GM19463 (cell line): Measurements from ENCODE around the gene DUS3L.
"Not testable (repeated sequence)": the region's sequence is repeated elsewhere in the genome, so short reads cannot be mapped to it uniquely, and the experiment has no call there.

Experiments used
- ATAC-seq: cut with Tn5 transposase; IDR thresholded peaks from one replicate; pipeline ENCODE4 v1.9.1; 2021; ENCODE audit warnings: mild to moderate bottlenecking, moderate library complexity; ENCODE audit not compliant: unreplicated experiment

The DUS3L gene

DNA sequence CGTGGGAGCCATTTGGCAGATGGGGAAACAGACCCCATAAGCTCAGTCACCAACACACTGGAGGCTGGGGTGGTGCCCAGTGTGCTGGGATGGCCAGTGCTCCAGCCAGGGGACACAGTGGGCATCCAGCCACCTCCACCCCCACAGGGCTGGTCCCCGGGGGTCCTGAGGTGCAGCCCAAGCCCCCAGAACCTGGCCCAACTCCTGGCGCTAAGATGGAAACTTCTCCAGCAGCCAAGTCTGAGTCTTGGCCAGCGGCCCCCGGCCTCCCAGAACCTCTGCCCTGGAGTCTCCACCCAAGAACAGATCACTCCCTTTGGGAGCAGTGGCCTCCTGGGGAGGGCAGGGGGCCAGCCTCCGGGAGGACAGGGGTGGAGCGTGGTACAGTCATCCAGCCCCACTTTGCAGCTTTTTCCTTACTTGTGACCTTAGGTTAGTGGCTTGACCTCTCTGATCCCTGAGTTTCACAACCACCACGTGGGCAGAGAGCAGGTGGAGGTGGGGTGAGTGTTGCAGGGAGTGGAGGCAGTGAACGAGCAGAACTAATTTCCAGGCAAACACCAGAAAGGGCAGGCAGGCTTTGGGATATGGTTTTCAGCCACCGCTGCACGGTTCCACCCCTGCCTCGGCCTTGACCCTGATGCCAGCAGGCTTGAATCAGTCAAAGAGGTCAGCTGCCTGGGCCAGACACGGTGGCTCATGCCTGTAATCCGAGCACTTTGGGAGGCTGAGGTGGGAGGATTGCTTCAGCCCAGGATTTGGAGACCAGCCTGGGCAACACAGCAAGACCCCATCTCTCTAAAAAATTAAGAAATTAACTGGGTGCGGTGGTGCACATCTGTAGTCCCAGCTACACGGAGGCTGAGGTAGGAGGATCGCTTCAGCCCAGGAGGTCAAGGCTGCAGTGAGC is 9.7 kb upstream of the DUS3L start:
- no peak for ATAC-seq

DNA sequence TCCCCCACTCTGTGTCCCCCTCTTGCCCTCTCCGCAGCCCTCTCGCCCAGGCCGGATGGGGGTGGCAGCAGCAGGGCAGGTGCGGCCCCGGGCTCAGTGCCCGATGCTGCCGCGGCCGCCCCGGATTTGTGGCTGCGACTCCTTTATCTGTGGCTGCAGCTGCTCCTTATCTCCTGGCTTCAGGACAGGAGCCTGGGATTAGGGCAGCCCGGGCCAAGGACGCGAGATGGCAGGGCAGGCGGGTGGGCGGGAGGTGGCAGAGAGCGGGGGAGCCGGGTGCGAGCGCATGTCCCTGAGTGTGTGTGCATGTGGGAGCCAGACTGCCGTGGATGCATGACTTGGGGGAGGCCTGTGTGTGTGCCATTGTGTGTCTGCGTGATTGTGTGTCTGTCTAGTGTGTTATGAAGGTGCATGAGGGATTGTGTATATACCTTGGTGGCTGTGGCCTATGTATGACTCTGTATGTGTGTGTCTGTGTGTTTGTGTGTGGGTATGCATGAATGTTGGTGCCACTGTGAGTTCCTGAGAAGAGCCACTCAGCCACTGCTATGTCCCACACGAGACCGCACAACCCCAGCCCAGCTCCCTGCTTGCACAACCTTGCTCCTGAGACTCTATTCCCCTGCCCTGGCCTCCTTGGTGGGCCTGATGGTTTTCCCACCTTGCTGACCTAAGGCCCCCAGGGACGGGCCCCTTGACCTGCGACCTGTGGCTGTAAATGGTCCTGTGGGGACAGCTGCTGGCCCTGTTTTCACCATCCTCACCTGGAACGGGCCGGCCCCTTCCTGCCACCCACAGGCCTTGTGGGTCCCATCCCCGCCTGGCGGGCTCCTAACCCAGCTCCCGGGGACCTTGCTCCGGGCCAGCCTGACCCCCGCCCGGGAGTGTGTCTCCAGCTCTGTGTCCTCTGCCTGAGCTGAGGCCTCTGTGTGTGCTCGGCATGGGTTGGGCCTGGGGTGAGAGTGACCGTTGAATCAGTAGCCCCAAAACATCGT is 8.6 kb upstream of the DUS3L start:
- ATAC-seq: no peak

DNA sequence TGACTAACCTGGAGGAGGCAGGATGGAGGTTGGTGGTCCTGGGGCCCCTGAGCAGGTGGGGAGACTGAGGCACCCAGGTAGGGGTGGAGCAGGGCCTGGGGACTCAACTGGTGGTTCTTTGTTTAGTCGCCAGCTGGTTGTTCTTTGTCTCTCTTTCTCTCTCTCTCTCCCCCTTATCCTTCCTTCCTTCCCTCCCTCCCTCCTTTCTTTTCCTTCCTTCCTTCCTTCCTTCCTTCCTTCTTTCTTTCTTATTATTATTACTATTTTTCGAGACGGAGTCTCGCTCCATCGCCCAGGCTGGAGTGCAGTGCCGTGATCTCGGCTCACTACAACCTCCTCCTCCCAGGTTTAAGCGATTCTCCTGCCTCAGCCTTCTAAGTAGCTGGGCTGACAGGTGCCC is 7.3 kb upstream of the DUS3L start:
- no peak for ATAC-seq

DNA sequence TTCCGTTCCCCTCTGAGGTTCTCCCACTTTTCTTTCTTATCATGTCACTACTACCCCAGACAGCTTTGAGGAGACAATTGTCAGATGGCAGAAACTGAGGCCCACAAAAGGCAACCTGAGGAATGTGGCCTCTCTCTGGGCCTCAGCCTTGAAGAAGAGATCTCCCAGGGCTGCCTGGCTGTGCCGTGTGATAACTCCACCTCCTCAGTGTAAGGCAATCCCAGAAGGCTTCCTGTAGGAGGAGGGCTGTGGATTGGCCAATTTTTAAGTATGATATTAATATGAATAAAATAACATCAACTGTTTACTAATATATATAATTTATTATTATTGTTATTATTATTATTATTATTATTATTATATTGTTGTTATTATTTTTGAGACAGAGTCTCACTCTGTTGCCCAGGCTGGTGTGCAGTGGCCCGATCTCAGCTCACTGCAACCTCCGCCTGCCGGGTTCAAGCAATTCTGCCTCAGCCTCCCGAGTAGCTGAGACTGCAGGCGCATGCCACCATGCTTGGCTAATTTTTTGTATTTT is 4.5 kb upstream of the DUS3L start:
- no peak for ATAC-seq

DNA sequence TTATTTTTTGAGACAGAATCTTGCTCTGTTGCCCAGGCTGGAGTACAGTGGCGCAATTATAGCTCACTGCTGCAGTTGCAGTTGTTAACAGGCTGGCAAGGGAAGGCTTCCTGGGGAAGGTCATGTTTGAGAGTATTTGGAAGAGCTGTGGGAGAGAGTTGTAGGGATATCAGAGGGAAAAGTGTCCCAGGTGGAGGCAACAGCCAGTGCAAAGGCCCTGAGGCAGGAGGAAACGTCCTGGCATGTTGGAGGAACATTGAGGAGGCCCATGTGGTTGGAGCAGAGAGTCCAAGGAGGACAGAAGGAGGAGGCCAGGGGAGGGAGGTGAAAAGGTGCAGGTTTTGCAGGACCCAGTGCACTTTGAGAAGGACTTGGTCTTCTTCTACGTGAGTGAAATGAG is 2.2 kb upstream of the DUS3L start:
- ATAC-seq: no peak

DNA sequence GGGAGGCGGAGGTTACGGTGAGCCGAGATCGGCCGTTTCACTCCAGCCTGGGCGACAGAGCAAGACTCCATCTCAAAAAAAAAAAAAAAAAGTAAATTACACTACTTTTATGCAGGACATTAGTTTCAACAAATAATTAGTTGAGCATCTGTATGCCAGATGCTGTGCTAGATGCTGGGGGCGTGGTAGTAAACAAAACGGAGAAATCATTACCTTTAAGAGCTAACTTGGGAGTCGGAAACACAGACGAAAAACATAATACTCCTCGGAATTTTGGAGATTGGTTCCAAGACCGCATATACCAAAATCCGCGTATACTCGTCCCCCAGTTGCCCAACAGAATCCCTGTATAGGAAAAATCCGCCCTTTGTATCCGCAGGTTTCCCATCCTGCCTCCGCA is 1.3 kb upstream of the DUS3L start:
- no peak for ATAC-seq

DNA sequence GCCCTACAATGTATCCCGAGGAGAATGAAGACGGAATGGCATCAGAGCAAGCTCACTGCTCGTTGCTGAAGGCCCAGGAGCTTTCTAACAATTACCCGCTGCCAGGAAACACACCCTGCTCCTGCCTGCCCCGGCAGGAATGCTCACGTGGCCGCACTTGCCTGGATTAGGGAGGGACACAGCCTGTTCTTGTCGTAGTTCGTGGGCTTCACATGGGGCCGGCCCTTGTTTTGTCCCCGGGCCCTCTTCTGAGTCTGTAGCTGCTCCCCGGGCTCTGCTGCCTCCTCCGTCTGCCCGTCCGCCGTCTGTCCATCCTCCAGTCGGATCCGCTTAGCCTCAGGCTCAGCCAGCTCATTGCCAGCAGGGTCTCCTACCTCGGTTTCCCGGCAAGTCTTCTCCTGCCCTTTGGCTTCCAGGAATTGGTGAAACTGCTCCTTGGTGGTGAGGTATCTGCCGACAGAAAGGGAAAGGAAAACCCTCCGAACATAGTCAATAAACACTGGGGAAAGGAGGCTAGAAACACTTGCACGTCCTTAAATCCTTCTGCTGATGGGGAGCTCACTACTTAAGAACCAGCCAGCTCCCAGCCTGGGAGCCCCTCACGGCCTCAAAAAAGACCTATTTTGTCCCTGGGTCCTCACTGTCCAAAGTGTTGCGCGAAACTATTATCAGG is 941 bp downstream of the DUS3L start:
- no peak for ATAC-seq

DNA sequence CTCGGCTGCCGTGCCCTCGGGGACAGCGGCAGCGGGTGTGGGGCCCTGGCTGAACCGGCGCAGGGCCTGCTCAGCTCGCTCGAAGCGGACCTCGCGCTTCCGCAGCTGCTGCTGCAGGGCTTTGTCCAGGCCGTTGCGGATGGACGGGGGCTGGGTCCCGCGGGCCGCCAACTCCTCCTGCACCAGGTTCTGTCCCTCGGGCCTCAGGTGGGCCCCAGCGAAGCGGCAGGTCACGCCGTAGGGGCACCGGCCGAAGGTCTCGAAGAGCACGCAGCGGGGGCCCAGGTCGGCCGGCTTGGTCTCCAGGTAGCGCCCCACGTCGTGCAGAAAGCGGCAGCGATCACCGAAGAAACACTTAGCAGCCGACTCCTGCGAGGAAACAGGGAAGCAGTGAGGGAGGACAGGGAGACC is 1.6 kb downstream of the DUS3L start:
- no peak for ATAC-seq

DNA sequence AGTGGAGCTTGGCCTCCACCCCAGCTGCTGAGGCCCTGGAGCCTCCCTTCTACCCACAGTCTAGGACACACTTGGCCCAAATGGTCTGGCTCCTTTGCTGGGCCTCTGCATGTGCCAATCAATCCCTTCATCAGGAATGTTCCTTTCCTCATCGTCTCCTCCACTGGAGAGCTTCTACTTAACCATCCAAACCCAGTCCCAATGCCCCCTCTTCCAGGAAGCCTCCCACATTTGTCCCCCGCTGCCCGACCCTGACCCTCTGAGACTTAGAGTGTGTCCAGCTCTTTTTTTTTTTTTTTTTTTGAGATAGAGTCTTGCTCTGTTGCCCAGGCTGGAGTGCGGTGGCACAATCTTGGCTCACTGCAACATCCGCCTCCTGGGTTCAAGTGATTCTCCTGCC is 2.5 kb downstream of the DUS3L start:
- ATAC-seq: no peak

DNA sequence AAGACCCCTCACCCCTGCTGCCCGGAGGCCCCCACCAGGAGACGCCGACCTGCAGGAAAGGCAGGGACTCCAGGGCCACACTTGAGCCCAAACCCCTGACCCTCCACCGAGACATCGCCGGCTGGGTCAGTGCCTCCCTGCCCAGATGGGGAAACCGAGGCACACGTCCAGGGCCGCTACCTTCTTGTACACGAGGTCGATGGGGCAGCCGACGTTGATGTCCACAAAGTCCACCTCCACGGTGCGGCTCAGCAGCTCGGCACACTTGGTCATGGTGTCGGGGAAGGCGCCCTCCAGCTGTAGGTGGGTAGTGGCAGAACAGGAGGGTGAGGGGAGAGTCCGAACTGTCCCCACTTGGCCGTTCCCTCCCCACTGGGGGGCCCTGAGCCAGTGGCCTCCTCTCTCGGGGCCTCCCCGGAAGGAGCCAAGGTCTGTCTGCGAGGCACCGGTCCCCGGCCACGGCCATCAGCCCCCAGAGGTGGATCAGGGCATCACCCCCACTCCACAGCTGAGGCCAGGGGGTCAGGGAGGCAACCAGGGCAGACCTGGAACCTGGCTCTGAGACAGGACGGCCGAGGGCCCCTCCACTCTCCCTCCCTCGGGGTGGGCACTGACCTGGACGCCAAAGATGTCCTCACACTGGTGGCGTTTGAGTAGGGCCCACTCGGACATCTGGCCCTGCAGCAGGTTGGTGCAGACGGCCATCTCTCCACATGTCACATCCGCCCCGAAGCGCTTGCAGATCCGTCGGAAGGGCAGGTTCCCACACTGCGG is 3.4 kb downstream of the DUS3L start:
- no peak for ATAC-seq

DNA sequence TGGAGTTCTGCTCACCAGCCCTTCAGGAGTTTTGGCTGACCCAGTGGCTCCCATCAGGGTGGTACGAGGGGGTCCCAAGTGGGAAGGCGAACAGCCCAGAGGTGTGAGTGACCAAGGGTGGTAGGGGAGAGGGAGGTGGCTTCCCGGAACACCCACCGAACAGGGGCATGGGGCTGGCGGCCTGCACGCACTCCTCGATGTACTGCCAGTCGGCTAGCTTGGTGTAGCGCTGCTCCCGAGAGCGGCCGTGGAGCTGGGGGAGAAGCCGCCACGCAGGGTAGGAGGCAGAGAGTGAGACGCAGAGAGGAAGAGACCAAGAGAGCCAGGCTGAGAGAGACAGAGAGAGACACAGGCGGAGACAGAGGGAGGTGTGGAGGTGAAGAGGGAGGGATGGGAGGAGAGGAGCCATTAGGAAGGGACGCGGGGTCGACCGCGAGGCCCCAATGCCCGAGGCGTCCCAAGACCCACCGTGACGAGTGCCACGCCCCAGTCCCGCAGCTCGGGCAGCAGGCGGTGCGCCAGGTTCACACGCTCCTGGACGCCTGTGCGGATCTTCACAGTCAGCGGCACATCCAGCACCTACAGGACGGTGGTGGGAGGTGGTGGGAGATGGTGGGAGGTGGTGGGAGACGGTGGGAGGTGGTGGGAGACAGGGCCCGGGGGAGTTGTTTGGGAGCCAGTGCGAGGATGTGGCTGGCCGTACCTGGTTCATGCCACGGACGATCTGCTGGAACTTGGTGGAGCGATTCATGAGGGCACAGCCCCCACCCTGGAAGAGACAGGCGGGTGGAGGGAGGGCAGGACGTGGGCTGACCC is 4.2 kb downstream of the DUS3L start:
- no peak for ATAC-seq

DNA sequence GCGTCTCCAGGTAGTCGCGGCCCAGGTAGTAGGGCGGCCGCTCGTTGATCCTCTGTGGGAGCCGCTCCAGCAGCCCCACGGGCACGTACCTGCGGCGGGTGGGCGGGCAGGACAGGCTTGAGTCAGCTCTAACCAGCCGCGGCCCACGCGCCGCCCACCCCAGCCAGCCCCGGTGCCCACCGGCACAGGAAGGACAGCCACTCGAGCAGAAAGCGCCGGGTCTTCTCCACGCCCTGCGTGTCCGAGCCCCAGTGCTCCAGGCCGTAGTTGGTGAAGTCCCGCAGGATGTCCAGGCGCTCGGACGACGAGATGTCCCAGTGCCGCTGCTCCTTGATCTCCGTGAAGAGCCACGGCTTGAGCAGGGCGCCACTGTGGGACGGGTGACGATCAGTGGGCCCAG is 5.5 kb downstream of the DUS3L start:
- ATAC-seq: no peak

DNA sequence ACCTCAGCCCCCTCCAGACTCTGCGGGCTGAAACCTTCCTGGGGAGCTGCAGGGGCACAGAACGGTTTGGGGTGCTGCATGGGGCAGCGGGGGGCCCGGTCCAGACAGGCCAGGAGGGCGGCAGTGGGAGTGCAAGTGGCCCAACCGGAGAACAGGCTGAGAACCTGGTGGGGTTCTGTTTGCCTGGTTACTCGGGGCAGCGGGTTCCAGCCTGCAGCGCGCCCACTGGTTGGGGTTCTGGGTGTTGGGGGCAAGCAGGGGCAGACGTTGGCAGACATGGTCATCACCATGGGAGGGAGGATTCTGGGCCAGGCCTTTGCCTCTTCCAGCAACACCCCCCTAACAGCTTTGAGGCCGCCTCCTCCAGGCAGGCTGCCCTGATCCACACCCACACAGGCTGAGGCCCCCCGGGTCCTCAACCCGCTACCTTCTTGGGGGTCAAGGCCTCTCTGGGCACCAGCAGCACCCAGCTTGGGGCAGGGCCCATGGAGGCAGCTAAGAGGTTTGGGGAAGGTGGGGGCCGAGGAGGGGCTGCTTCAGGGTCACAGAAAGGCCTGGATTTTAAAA is 6.3 kb downstream of the DUS3L start, which contains the start of gene PRR22:
TSS of gene PRR22 (minus strand) at position 166 of the 567 bp plus-strand sequence. CDS start at position 80, 86 bp downstream.
- no peak for ATAC-seq

DNA sequence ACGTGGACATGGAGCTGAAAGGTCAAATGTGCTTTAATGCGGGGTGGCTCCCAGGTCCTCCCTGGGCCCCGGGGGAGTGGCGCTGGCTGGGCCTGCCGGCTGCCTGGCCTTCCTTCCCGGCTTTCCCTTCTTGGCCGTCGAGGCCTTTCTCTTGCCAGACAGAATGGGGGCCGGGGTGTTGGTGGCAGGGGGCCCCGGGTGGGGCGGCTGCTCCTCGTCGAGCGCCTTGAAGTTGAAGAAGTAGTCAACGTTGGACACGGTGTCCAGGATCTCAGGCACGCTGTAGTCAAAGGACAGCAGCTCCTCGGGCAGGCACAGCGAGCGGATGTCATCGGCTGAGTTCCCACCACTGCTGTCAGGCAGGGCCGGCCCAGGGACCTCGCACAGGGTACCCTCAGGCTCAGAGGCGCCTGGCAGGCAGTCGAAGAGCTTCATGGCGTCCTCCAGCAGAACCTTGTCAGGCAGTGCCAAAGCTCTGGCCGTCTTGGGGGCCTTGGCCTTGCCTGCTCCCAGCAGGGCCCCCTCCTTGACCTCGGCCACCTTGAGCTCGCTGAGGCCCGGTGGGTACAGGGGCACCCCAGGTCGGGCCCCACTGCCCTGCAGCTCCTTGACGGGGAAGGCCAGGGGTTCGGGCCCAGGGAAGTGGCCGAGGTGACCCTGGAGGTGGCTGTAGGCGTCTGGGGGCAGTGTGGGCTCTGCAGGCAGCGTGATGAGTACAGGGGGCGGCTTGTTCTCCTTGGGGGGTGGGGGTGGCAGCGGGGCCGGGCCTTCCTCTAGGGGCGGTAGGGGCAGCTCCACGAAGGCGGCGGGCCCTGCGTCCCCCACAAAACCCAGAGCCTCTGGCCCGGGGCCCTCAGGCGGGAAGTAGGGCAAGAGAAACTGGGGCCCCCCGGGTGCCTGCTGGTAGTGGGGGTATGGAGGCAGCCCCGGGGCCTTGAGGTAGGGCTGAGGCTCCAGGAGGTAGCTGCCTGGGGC is 7.7 kb downstream of the DUS3L start:
- no peak for ATAC-seq

DNA sequence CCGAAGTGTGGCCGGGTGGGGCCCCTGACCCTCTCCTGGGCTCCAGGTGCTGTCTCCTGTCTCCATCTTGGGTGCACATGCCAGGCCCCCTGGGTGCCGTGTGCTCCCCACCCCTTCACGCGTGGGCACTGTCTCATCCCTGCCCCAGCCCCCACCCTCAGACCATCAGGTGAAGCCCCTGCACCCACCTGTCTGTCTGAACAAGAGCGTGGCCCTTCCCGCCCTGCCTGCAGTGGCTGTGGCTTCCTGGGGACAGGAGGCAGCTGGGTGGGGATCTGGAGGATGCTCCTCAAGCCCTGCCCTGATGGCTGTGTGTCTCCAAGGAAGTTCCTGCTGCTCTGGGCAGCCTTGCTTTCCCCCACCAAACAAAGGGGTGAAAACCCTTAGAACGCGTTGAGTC is 8.6 kb downstream of the DUS3L start:
- ATAC-seq: no peak

DNA sequence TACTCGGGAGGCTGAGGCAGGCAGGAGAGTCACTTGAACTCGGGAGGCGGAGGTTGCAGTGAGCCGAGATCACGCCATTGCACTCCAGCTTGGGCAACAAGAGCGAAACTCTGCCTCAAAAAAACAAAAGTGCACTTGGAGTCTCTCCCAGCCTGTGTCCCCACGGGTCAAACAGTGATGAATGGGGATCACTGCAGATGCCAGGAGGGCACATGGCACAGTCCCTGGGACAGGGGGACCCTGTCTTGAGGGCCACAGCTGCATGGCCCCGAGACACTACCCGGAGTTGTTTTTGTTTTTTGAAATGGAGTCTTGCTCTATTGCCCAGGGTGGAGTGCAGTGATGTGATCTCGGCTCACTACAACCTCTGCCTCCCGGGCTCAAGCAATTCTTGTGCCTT is 10.0 kb downstream of the DUS3L start:
- not testable (repeated sequence) for ATAC-seq

DNA sequence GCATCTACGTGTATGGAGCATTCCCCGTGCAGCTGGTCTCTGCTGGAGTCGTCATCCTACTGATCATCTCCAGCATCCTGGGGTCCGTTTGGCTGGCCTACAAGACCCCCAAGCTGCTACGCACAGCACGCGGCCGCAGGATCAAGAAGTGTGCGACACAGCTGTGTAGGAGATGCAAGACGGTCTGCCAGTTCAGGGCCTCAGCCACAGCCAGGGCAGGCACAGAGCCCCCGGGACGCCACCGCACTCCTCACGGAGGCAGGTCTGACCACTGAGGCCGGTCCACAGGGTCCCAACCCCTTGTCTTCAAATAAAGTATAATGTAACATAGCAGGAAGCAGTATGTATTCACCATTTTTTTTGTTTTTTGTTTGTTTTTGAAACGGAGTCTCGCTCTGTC is 12.6 kb downstream of the DUS3L start:
- ATAC-seq: no peak
